Measurements from ENCODE around the gene WNK4.

Gene WNK4

DNA sequence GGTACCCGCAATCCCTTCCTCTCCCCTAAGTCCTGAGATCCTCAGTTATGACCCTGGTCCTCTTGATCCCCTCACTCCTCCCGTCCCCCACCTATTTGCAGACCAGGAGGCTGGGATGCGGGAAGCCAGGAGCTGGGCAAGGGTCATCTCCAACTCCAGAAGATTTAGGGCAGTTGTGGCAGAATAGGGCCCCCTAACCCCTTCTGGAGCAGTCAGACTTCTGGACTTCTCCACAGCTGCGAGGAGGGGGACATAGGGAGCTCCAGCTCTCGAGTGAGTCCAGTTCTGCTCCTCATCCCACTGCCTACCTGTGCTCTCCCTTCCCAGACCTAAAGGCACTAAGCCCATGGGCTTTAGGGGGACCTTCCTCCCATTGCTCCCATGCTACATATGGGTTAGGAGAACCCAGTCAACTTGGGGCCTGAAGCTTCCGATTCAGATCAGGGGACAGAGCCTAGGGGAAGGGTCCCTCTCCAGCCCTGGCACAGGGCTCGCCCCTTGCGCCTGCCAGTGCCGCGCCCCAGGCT lies 1.3 kb downstream of the WNK4 start:
- Mint-ChIP-seq H3K9me3 (no peaks in the 10 kb centered on the region), H3K4me1 (ENCODE audit: low read depth) (peaks cover 12% of the 10 kb centered on the region), H3K27me3 (ENCODE audit: low read depth) (peaks cover 66% of the 10 kb centered on the region), H3K36me3 (ENCODE audit: low read depth) (peaks cover 28% of the 10 kb centered on the region), H3K27ac (no peak overlapping the region), H3K4me3 (no peak overlapping the region)

DNA sequence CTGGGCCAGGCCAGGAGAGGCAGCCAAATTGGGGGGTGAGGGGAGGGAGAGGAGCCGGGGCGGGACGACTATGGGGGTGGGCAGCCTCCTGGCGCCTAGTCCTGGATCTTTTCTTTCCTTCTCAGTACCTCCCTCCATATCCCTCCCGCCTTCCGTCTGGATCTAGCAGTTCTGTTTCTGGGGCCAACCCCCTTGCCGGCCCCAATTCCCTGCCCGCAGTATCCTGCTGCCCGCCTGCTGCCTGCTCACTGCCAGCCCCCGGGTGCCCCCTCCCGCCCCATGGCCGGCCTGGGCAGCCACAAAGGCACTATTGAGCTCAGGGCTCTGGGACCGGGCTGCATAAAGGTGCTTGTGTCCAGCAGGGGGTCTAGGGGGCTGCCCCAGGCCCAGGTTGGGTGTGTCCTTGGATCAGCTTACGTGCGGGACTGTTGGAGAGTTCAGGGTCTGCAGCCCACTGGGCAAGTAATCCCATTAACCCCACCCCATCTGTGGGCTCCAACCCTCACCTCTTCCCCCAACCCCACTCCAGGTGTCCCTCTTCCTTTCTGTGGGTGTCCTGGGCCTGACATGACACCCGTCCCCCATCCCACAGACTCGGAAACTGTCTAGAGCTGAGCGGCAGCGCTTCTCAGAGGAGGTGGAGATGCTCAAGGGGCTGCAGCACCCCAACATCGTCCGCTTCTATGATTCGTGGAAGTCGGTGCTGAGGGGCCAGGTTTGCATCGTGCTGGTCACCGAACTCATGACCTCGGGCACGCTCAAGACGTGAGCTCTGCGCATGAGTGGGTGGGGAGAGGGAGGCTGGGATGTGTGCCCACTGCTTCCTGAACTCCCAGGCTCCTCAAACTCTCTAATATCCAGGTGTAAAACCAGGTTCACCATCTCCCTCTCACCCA lies 2.0 kb downstream of the WNK4 start:
- H3K27ac Mint-ChIP-seq = no peak overlapping the region
- H3K27me3 Mint-ChIP-seq (ENCODE audit: low read depth) = peaks cover 72% of the 10 kb centered on the region
- no peaks in the 10 kb centered on the region for H3K9me3 Mint-ChIP-seq
- H3K4me3 Mint-ChIP-seq = no peak overlapping the region
- peaks cover 25% of the 10 kb centered on the region for H3K36me3 Mint-ChIP-seq (ENCODE audit: low read depth)
- H3K4me1 Mint-ChIP-seq (ENCODE audit: low read depth) = peaks cover 12% of the 10 kb centered on the region

DNA sequence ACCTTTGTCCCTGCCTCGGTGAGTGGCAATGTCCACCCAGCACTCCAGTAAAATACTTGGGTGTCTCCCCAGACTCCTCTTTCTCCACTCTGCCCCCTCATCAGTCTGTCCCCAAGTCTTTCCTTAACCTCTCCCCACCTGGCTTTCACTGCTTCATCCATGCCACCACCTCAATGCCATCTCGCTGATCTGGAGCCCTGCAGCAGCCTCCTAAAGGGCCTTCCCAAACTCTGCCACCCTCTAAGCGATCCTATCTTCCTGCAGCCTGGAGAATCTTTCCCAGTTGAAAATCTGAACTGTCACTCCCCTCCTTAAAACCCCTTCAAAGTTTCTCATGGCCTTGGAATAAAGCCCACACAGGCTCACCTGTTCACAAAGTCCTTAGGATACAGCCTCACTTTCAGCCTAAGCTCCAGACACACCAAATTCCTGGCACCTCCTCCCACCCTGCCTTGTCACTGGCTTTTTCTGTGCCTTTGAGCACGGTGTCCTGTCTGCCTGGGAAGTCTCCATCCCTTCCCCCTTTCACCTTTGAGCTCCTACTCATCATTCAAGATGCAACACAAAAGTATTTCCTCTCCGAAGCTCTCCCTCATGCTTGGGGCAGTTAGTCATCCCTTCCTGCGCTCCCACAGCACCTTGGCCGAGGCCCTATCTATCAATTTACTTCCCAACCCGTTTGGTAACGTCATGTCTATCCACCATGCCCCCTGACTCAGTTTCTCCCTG lies 2.8 kb downstream of the WNK4 start:
- Mint-ChIP-seq H3K4me1 (ENCODE audit: low read depth) (peaks cover 12% of the 10 kb centered on the region), H3K4me3 (no peak overlapping the region), H3K27me3 (ENCODE audit: low read depth) (peaks cover 80% of the 10 kb centered on the region), H3K27ac (peak overlapping the region; percentile 50), H3K36me3 (ENCODE audit: low read depth) (peaks cover 20% of the 10 kb centered on the region), H3K9me3 (no peaks in the 10 kb centered on the region)

DNA sequence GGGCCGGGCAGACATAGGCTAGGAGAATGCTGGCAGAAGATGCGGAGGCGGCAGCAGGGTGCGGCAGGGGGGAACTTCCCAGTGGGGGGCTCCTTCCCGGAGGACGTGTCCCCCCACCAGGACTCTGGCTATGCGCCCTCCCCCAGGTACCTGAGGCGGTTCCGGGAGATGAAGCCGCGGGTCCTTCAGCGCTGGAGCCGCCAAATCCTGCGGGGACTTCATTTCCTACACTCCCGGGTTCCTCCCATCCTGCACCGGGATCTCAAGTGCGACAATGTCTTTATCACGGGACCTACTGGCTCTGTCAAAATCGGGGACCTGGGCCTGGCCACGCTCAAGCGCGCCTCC lies 3.4 kb downstream of the WNK4 start:
- H3K36me3 Mint-ChIP-seq (ENCODE audit: low read depth) = peaks cover 15% of the 10 kb centered on the region
- H3K27ac Mint-ChIP-seq = peak overlapping the region; percentile 50
- no peaks in the 10 kb centered on the region for H3K9me3 Mint-ChIP-seq
- H3K27me3 Mint-ChIP-seq (ENCODE audit: low read depth) = peaks cover 84% of the 10 kb centered on the region
- H3K4me1 Mint-ChIP-seq (ENCODE audit: low read depth) = peaks cover 12% of the 10 kb centered on the region
- no peak overlapping the region for H3K4me3 Mint-ChIP-seq

DNA sequence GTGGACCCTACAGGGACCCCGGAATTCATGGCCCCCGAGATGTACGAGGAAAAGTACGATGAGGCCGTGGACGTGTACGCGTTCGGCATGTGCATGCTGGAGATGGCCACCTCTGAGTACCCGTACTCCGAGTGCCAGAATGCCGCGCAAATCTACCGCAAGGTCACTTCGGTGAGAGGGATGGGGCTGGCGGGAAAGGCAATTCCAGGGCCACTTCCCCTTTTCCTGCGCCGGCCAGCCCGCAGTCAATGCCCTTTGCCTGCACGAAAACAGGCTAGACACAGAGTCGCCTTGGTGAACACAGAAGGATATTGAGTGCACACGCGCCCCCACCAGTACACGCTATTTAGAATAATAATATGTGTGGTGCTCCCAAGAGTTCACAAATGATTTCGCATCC lies 4.0 kb downstream of the WNK4 start:
- H3K27me3 Mint-ChIP-seq (ENCODE audit: low read depth) = peaks cover 85% of the 10 kb centered on the region
- no peaks in the 10 kb centered on the region for H3K9me3 Mint-ChIP-seq
- no peak overlapping the region for H3K4me3 Mint-ChIP-seq
- peaks cover 9% of the 10 kb centered on the region for H3K36me3 Mint-ChIP-seq (ENCODE audit: low read depth)
- H3K4me1 Mint-ChIP-seq (ENCODE audit: low read depth) = peaks cover 12% of the 10 kb centered on the region
- no peak overlapping the region for H3K27ac Mint-ChIP-seq

DNA sequence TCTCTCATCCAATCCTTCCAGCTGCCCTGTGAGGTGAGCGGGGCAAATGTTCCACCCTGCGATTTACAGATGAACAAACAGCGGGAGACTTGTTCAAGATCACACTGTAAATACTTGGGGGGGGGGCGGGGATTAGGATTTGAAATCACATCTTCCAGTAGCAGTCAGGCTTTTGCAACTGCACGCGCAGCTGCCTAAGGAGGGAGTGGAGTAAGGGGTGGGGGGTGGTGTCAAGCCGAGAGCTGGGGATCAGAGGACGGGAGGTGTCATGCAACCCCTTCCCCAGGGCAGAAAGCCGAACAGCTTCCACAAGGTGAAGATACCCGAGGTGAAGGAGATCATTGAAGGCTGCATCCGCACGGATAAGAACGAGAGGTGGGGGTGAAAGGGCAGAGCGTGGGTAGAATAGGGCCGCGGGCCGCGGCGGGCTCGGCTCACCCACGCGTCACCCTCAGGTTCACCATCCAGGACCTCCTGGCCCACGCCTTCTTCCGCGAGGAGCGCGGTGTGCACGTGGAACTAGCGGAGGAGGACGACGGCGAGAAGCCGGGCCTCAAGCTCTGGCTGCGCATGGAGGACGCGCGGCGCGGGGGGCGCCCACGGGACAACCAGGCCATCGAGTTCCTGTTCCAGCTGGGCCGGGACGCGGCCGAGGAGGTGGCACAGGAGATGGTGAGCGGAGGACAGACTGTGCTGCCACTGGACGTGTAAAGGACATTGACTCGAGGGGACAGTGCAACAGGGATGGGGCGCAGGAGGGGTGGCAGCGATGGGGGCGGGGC lies 4.6 kb downstream of the WNK4 start:
- no peak overlapping the region for H3K27ac Mint-ChIP-seq
- H3K9me3 Mint-ChIP-seq = no peaks in the 10 kb centered on the region
- no peak overlapping the region for H3K4me3 Mint-ChIP-seq
- peaks cover 4% of the 10 kb centered on the region for H3K36me3 Mint-ChIP-seq (ENCODE audit: low read depth)
- H3K4me1 Mint-ChIP-seq (ENCODE audit: low read depth) = peaks cover 12% of the 10 kb centered on the region
- H3K27me3 Mint-ChIP-seq (ENCODE audit: low read depth) = peaks cover 82% of the 10 kb centered on the region

DNA sequence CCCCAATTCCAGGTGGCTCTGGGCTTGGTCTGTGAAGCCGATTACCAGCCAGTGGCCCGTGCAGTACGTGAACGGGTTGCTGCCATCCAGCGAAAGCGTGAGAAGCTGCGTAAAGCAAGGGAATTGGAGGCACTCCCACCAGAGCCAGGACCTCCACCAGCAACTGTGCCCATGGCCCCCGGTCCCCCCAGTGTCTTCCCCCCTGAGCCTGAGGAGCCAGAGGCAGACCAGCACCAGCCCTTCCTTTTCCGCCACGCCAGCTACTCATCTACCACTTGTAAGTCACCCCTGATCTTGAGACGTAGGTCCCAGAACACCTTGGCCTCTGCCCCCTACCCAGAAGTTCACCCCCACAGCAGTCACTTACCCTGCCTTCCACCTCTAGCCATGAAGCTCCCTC lies 6.9 kb downstream of the WNK4 start:
- Mint-ChIP-seq H3K9me3 (no peaks in the 10 kb centered on the region), H3K4me3 (no peak overlapping the region), H3K36me3 (ENCODE audit: low read depth) (peaks cover 4% of the 10 kb centered on the region), H3K4me1 (ENCODE audit: low read depth) (peaks cover 12% of the 10 kb centered on the region), H3K27me3 (ENCODE audit: low read depth) (peaks cover 72% of the 10 kb centered on the region), H3K27ac (no peak overlapping the region)

DNA sequence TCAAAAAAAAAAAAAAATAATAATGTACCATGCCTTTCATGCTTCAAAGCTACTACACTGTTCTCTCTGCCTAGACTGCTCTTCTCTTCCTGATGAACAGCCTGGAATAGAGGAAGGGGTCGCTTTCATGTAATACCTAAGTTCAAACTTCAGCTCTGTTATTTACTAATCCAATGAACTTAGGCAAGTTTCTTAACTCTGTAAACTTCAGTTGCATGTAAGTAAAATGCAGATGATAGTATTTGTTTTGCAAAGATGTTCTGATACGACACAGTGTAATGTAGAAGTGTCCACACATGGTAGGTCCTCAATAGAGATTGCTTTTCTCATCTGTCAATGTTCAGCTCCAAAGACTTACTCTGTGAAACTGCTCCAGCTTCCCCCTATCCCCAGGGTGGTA lies 11.5 kb downstream of the WNK4 start:
- peaks cover 27% of the 10 kb centered on the region for H3K27me3 Mint-ChIP-seq (ENCODE audit: low read depth)
- no peak overlapping the region for H3K4me3 Mint-ChIP-seq
- no peak overlapping the region for H3K27ac Mint-ChIP-seq
- H3K9me3 Mint-ChIP-seq = no peaks in the 10 kb centered on the region
- peaks cover 5% of the 10 kb centered on the region for H3K36me3 Mint-ChIP-seq (ENCODE audit: low read depth)
- H3K4me1 Mint-ChIP-seq (ENCODE audit: low read depth) = peaks cover 3% of the 10 kb centered on the region

DNA sequence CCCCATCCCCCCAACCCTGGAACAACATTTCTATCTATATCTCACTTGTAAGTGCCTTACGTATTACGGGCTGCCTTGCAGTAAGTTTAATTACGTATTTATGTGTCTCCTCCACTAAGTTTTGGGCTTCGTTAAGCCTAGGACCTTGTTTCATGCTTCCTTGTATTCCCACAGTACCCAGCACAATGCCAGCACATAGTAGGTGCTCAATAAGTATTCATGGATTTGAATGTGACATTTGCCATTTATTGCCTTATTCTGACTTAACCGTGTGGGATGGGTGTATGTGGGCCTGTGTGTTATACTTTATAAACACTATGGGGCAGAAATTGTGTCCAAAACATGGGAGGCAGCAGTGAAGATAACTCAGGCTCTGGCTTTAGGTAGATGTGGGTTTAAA lies 12.1 kb downstream of the WNK4 start:
- Mint-ChIP-seq H3K27ac (no peak overlapping the region), H3K4me3 (no peak overlapping the region), H3K36me3 (ENCODE audit: low read depth) (peaks cover 5% of the 10 kb centered on the region), H3K27me3 (ENCODE audit: low read depth) (peaks cover 22% of the 10 kb centered on the region), H3K9me3 (no peaks in the 10 kb centered on the region), H3K4me1 (ENCODE audit: low read depth) (peaks cover 8% of the 10 kb centered on the region)

DNA sequence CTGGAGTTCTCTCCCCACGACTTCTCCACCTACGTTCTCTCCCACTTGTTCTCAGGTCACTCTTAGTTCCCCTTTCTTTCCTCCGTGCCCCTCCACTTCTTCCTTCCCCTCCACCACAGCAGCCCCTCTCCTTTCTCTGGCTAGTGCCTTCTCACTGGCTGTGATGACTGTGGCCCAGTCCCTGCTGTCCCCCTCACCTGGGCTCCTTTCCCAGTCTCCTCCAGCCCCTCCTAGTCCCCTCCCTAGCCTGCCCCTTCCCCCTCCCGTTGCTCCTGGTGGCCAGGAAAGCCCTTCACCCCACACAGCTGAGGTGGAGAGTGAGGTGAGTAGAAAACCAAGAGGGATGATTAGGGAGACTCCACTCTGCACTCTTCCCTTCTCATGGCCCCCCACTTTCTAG lies 14.7 kb downstream of the WNK4 start:
- Mint-ChIP-seq H3K4me3 (no peak overlapping the region), H3K27me3 (ENCODE audit: low read depth) (peaks cover 8% of the 10 kb centered on the region), H3K27ac (no peak overlapping the region), H3K36me3 (ENCODE audit: low read depth) (peaks cover 5% of the 10 kb centered on the region), H3K4me1 (ENCODE audit: low read depth) (peaks cover 17% of the 10 kb centered on the region), H3K9me3 (no peaks in the 10 kb centered on the region)

DNA sequence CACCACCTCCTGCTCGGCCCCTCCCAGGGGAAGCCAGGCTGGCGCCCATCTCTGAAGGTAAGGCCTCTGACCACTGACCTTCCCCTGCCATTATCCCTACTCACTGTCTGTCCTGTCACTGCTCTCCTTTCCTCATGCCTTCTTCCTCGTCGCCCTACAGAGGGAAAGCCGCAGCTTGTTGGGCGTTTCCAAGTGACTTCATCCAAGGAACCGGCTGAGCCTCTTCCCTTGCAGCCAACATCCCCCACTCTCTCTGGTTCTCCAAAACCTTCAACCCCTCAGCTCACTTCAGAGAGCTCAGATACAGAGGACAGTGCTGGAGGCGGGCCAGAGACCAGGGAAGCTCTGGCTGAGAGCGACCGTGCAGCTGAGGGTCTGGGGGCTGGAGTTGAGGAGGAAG lies 15.1 kb downstream of the WNK4 start:
- peaks cover 17% of the 10 kb centered on the region for H3K4me1 Mint-ChIP-seq (ENCODE audit: low read depth)
- H3K9me3 Mint-ChIP-seq = no peaks in the 10 kb centered on the region
- H3K4me3 Mint-ChIP-seq = peak overlapping the region; percentile 43
- peaks cover 5% of the 10 kb centered on the region for H3K36me3 Mint-ChIP-seq (ENCODE audit: low read depth)
- no peak overlapping the region for H3K27ac Mint-ChIP-seq
- peaks cover 8% of the 10 kb centered on the region for H3K27me3 Mint-ChIP-seq (ENCODE audit: low read depth)

DNA sequence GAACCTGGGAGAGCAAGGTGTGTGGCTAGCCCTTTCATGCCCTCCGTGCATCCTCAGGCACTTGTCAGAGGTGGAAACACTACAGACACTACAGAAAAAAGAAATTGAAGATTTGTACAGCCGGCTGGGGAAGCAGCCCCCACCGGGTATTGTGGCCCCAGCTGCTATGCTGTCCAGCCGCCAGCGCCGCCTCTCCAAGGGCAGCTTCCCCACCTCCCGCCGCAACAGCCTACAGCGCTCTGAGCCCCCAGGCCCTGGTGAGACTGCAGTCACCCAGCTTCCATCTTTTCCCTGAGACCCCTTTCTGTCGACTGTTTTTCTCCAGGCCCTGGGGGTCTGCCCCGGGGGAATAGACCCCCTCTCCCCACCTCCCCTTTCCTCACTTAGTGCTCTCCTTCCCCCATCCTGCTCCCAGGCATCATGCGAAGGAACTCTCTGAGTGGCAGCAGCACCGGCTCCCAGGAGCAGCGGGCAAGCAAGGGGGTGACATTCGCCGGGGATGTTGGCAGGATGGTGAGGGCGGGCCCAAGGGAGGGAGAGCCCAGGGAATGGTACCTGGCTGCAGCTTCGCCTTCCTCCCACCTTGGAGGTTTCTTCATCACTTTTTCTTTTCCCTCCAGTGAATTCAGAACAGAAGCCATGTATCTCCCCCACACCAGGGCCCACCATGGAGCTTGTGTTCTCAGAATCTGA lies 15.8 kb downstream of the WNK4 start:
- Mint-ChIP-seq H3K4me3 (peak overlapping the region; percentile 43), H3K36me3 (ENCODE audit: low read depth) (peaks cover 5% of the 10 kb centered on the region), H3K27ac (no peak overlapping the region), H3K9me3 (no peaks in the 10 kb centered on the region), H3K4me1 (ENCODE audit: low read depth) (peaks cover 17% of the 10 kb centered on the region), H3K27me3 (ENCODE audit: low read depth) (peaks cover 11% of the 10 kb centered on the region)

DNA sequence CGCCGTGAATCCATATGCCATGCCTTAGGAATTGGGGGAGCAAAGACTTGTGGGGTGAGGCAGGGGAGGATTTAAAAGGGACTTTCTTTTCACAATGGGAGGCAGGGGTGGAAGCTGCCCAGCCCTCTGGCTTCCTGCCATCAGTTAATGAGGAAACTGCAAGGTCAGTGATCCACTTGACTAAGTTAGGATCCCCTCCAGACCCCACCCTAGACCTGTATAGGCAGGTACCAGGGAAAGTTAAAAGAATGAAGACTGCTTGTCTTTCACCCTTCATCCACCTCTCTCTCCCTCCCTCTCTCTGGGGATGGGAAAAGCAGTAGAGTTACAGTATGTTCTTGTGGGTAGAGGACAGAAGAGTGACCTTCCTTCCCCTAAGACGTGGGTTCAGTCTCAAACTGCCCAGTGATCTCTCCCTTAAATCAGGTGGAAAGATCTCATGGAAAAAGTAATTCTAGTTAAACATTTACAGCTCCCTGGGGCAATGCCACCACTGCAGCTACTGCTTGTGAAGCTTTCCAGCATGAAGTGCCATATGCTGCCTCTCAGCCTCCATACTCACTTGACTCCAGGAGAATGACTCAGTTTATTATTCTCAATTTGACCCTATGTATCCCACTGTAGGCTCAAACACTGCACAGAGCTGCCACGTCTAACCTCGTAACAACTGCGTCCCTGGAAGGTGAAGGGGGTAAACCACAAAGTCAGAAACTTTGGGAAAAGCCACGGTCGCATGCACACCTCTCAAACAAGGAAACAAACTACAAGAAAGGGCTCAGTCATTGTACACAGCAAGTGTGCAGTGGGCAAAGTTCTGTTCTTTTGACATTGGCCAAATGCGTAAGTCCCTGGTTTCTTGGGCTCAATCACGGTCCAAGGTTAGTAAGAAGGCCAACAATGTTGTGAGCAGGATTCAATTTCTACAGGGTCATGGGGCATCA lies 16.9 kb downstream of the WNK4 start:
- no peak overlapping the region for H3K27ac Mint-ChIP-seq

More for the DNA sequence above, 16.9 kb downstream of the WNK4 start:
- Mint-ChIP-seq H3K27me3 (ENCODE audit: low read depth) (peaks cover 16% of the 10 kb centered on the region), H3K9me3 (no peaks in the 10 kb centered on the region), H3K4me3 (peak overlapping the region; percentile 91), H3K4me1 (ENCODE audit: low read depth) (peaks cover 17% of the 10 kb centered on the region), H3K36me3 (ENCODE audit: low read depth) (peaks cover 5% of the 10 kb centered on the region)

Measured in T-helper 1 cell treated with Interleukin-12 subunit alpha and Interleukin-12 subunit beta and Interleukin-4 antibody, amounts not matched to agents 30 μg/mL and 1 μg/mL, for 36 hours (primary cell).